ENCODE measurements around the gene DUSP12. TPM values are rescaled to one million over a fixed set of nuclear protein-coding genes. Genes with fewer than 3 reads are reported as not detected.

The DUSP12 gene, protein sequence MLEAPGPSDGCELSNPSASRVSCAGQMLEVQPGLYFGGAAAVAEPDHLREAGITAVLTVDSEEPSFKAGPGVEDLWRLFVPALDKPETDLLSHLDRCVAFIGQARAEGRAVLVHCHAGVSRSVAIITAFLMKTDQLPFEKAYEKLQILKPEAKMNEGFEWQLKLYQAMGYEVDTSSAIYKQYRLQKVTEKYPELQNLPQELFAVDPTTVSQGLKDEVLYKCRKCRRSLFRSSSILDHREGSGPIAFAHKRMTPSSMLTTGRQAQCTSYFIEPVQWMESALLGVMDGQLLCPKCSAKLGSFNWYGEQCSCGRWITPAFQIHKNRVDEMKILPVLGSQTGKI
- 38.4 TPM for total RNA-seq

DNA sequence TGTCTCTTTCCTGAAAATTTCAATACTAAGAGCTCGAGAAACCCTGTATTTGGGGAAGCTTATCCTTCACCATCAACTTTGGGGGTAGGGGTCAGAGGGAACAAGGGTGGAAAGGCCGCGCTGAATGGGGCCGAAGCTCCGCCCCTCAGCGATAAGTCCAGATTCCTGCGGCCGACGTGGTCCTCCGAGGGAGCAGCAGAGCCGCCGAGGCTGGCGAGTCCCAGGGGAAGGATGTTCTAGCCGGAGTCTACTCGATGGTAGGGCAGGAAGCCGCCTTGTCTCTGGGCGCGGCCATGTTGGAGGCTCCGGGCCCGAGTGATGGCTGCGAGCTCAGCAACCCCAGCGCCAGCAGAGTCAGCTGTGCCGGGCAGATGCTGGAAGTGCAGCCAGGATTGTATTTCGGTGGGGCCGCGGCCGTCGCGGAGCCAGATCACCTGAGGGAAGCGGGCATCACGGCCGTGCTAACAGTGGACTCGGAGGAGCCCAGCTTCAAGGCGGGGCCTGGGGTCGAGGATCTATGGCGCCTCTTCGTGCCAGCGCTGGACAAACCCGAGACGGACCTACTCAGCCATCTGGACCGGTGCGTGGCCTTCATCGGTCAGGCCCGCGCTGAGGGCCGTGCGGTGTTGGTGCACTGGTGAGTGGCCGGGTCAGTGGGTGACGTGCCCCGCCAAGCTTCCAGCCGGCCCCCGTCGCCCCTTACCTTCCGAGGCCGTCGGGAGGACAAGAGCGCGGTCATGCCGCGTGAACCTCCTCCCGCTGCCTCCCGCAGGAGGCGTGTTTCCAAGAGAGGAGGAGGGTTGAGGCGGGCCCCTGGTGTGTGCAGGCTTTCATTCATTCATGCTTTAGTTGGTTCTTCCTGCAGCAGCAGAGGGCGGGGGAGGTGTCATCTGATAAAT, at the start of gene DUSP12:
DUSP12 (plus strand) TSS at position 278 of the 899 bp plus-strand sequence; CDS start at position 294, 16 bp downstream.
- Histone ChIP-seq H3K27me3 (ENCODE audit: insufficient read depth, low read length) (peaks cover 3% of the 10 kb centered on the region), H3K4me1 (ENCODE audit: insufficient read depth, low read length) (peaks cover 21% of the 10 kb centered on the region), H3K4me3 (ENCODE audit: low read length) (peak within 1 kb of the TSS; percentile 97), H3K9me3 (ENCODE audit: low read depth, low read length) (no peaks in the 10 kb centered on the region)

DNA sequence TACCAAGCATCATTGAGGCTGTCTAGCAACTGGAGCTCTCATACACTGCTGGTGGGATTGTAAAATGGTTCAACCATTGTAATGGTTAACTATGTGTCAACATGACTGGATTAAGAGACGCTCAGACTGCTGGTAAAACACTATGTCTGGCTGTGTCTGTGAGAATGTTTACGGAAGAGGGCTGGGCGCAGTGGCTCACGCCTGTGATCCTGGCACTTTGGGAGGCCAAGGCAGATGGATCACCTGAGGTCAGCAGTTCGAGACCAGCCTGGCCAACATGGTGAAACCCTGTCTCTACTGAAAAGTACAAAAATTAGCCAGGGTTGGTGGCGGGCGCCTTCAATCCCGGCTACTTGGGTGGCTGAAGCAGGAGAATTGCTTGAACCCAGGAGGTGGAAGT, 47.3 kb upstream of the DUSP12 start:
- Histone ChIP-seq H3K4me3 (ENCODE audit: low read length) (no peak overlapping the region), H3K9me3 (ENCODE audit: low read depth, low read length) (no peaks in the 10 kb centered on the region), H3K4me1 (ENCODE audit: insufficient read depth, low read length) (peaks cover 13% of the 10 kb centered on the region), H3K27me3 (ENCODE audit: insufficient read depth, low read length) (peaks cover 7% of the 10 kb centered on the region)

DNA sequence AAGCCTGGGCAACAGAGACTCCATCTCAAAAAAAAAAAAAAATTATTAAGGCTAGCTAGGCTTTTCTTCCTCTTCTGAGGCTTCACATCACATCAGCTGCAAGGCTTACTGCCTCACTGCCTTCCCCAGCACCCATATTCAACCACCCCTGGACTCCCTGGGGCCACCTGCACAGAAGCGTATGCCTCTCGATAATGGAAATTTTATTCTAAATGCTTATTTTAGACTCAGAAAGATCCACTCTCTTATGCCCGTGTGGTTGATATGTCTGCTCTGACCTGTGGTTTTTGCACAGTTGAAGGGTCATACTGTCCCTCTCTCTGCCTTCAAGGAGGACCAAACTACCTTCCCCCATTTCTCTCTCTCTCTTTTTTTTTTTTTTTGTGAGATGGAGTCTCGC, 44.0 kb upstream of the DUSP12 start:
- Histone ChIP-seq H3K27me3 (ENCODE audit: insufficient read depth, low read length) (peaks cover 14% of the 10 kb centered on the region), H3K9me3 (ENCODE audit: low read depth, low read length) (no peaks in the 10 kb centered on the region), H3K4me1 (ENCODE audit: insufficient read depth, low read length) (peaks cover 16% of the 10 kb centered on the region), H3K4me3 (ENCODE audit: low read length) (no peak overlapping the region)

DNA sequence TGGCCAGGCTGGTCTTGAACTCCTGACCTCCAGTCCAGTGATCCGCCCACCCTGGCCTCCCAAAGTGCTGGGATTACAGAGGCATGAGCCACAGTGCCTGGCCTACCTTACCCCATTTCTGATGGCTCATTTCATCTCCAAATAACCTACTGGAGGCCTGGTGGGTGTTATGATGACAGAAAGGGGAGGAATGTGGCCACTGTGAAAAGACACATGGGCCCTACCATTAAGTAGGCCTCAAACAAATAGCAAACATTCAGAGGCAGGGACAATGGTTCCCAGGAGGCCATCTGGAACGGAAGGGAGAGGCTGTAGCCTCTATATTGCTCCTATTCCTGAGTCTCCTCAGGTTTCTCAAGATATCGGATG, 43.5 kb upstream of the DUSP12 start:
- Histone ChIP-seq H3K4me3 (ENCODE audit: low read length) (no peak overlapping the region), H3K4me1 (ENCODE audit: insufficient read depth, low read length) (peaks cover 16% of the 10 kb centered on the region), H3K9me3 (ENCODE audit: low read depth, low read length) (no peaks in the 10 kb centered on the region), H3K27me3 (ENCODE audit: insufficient read depth, low read length) (peaks cover 16% of the 10 kb centered on the region)

DNA sequence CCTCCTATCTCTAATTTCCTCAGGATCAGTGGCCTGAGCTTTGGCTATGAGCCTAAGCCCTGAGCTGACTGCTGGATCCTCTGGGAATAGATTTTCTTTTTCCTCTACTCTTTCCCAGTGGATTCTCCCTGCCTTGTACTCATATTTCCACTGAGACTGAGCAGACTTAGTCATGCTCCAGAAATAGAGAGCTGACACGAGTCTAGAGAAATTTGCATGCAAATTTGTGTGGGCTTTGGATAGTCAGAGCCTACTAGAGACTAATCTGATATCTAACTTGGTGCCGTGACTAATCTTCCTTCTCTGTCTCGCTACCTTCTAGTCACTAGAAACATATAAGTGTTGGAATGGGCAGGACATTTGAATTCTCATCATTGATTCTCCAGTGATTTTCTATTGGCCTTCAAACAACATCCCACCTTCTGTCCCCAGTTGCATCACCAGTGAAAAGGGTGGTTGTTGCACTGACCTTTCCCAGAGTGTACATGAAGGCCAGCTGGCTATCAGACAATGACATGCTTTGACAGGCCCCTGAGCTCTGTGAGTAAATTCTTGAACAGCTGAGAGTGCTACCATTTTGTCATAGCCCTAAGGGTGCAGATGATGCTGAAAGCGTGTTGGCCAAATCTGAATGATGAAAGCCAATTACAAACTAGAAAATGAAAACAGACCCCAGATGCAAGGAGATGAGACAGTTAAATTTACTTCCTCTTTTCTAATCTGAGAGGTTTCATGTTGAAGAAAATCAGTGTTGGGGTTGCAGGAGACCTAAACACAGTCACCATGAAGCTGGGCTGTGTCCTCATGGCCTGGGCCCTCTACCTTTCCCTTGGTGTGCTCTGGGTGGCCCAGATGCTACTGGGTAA, 42.9 kb upstream of the DUSP12 start, which contains the start of gene FCRLA:
FCRLA (plus strand) TSS at position 748 of the 866 bp plus-strand sequence; CDS start at position 784, 36 bp downstream.
- peaks cover 16% of the 10 kb centered on the region for H3K4me1 ChIP-seq (ENCODE audit: insufficient read depth, low read length)
- H3K27me3 ChIP-seq (ENCODE audit: insufficient read depth, low read length): peaks cover 16% of the 10 kb centered on the region
- H3K9me3 ChIP-seq (ENCODE audit: low read depth, low read length): no peaks in the 10 kb centered on the region
- peak within 1 kb of the TSS; percentile 34 for H3K4me3 ChIP-seq (ENCODE audit: low read length)

DNA sequence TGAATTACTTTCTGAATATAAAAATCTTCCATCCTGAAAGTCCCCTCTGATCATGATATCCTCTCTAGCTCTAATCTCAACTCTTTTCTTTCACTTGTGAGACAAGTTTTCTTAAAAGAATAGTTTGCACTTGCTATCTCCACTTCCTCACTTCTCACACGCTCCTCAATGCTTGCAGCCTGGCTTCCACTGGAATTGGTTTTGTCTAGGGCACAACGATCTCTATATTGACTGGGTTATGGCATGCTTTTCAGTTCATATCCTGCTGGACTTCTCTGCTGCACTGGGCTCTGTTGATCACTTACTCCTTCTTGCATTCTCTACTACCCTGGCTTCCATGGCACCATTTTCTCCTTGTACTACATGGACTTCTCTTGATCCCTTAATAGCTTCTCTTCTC, 42.1 kb upstream of the DUSP12 start:
- H3K9me3 ChIP-seq (ENCODE audit: low read depth, low read length): no peaks in the 10 kb centered on the region
- H3K4me3 ChIP-seq (ENCODE audit: low read length): peak overlapping the region; percentile 34
- peaks cover 12% of the 10 kb centered on the region for H3K27me3 ChIP-seq (ENCODE audit: insufficient read depth, low read length)
- peaks cover 16% of the 10 kb centered on the region for H3K4me1 ChIP-seq (ENCODE audit: insufficient read depth, low read length)

DNA sequence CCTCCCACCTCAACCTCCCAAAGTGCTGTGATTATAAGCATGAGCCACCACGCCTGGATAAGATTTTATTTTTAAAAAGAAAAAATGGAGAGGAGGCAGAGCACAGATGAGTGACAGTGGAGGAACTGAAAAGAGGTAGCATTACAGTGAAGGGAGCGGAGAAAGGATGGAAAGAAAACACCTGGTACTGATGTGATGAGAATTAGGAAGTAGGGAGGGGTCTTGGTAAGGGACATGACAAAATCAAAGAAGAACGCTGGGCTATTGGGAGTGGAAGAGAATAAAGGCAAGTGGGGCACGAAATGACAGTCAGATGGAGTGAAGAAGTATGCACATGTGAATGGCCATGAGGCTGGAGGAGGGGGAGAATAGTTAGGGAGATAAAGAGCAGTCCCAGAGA, 40.2 kb upstream of the DUSP12 start:
- H3K4me1 ChIP-seq (ENCODE audit: insufficient read depth, low read length): peaks cover 16% of the 10 kb centered on the region
- no peaks in the 10 kb centered on the region for H3K9me3 ChIP-seq (ENCODE audit: low read depth, low read length)
- no peak overlapping the region for H3K4me3 ChIP-seq (ENCODE audit: low read length)
- H3K27me3 ChIP-seq (ENCODE audit: insufficient read depth, low read length): peaks cover 9% of the 10 kb centered on the region

DNA sequence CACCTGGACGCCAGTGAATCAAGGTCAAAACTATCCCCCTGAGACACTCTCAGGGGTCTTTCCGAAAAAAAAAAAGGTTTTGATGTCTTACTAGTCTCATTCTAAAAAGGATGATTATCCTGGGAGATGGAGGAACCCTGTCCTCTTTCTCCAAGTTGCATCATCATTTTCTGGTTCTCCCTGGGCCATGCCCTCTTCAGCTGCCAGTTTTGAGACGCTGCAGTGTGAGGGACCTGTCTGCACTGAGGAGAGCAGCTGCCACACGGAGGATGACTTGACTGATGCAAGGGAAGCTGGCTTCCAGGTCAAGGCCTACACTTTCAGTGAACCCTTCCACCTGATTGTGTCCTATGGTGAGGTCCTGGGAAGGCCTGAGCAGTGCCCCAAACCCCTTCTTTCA, 39.0 kb upstream of the DUSP12 start:
- H3K4me1 ChIP-seq (ENCODE audit: insufficient read depth, low read length): peaks cover 16% of the 10 kb centered on the region
- no peak overlapping the region for H3K4me3 ChIP-seq (ENCODE audit: low read length)
- H3K9me3 ChIP-seq (ENCODE audit: low read depth, low read length): no peaks in the 10 kb centered on the region
- H3K27me3 ChIP-seq (ENCODE audit: insufficient read depth, low read length): peaks cover 20% of the 10 kb centered on the region

DNA sequence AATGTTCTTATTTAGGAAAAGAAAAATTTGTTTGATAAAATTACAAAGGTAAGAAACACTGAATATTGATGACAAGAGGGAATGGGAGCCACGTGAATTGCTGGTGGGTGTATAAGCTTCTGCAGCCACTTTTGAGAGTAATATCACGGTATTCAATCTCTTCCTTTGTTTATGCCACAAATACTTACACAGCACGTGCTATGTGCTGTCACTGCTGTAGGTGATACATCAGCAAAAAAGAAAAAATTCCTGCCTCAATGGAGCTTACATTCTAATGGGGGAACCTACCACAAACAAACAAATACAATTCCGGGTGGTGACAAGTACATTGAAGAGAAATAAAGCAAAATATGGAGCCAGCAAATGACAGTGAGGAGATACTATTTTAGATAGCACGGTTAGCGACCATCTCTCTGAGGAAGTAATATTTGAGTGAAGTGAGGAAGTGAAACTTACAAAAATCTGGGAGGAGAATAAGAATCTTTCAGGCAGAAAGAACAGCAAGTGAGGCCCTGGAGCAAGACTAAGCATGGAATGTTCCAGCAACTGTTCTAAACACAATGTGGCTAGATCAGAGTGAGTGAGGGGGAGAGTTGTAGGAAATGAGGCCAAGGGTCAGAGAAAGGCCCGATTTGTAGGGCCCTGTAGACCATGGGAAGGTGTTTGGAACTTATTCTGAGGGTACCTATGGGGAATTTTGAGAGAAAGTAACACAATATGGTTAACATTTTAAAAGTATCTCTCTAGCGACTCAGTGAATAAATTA, 30.8 kb upstream of the DUSP12 start:
- Histone ChIP-seq H3K9me3 (ENCODE audit: low read depth, low read length) (no peaks in the 10 kb centered on the region), H3K4me1 (ENCODE audit: insufficient read depth, low read length) (peaks cover 56% of the 10 kb centered on the region), H3K27me3 (ENCODE audit: insufficient read depth, low read length) (peaks cover 33% of the 10 kb centered on the region), H3K4me3 (ENCODE audit: low read length) (no peak overlapping the region)

DNA sequence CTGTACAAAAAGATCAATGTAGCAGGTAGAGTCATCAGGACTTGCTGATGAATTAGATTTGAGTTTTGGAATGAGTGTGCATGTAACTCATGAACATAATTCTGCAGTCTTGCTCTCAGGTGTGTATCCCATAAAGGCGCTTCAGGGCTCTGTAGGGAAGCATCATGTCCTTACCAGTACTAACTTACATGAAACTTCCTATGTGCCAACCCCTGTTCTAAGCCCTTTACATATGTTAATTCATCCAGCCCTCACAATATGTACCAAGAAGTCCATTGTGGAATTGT, 30.3 kb upstream of the DUSP12 start:
- Histone ChIP-seq H3K4me3 (ENCODE audit: low read length) (no peak overlapping the region), H3K4me1 (ENCODE audit: insufficient read depth, low read length) (peaks cover 56% of the 10 kb centered on the region)

DNA sequence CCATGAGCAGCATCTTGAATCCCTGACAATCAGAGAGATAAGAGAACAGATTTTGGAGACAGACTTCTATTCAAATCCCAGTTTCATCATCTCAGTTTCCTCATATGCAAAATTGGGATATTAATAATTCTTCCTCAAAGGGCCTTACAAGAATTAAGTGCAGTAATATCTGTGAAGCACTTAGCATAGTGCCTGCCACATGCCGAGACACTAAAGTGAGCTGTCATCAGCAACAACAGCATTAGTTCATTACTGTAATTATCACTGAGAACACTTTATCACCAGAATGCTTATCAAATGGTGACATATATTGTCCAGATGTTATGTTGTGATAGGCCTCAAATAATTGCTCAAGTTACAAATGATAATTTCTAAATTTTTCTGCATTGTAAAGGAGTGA, 29.2 kb upstream of the DUSP12 start:
- Histone ChIP-seq H3K27me3 (ENCODE audit: insufficient read depth, low read length) (peaks cover 38% of the 10 kb centered on the region), H3K9me3 (ENCODE audit: low read depth, low read length) (no peaks in the 10 kb centered on the region), H3K4me3 (ENCODE audit: low read length) (no peak overlapping the region), H3K4me1 (ENCODE audit: insufficient read depth, low read length) (peaks cover 59% of the 10 kb centered on the region)

More for the DNA sequence above, 30.3 kb upstream of the DUSP12 start:
- Histone ChIP-seq H3K9me3 (ENCODE audit: low read depth, low read length) (no peaks in the 10 kb centered on the region), H3K27me3 (ENCODE audit: insufficient read depth, low read length) (peaks cover 36% of the 10 kb centered on the region)

DNA sequence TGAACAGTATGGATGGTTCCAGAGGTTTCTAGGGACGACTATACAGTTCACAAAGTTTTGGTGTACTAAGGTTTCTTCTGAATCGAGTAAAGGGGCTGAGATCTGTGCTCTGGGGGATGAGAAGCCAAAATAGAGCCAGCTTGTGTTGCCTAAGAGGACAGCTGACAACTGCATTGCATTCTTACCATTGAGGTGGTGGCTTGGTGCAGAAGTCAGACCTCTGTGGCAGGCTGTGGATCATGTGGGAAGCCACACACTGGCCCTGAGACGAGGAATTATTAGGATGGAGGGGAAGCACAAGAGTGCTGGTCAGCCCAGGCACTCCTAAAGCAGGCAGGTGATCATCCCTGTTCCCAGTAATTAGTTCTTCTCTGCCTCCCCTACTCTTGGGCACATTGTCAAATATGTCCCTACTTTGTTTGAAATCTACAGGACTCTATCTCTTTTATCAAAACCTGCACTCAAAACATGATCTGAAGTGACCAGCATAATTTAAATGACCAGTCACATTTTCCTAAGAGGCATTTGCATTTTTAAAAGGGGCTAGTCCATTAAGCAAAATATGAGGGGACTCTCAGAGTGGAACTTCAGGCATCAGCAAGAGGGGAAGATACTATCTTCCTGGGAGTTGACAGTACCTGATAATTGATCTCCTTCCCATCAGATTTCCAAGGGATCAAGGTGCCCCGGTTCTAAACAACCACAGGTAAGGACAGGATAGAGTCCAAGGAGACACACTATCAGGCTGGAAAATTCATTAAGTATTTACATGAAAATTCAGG, 28.4 kb upstream of the DUSP12 start, which contains the start of gene FCRLB:
FCRLB (plus strand) TSS at position 589 of the 782 bp plus-strand sequence. CDS start 1,129 bp downstream, outside the sequence.
- Histone ChIP-seq H3K27me3 (ENCODE audit: insufficient read depth, low read length) (peaks cover 37% of the 10 kb centered on the region), H3K9me3 (ENCODE audit: low read depth, low read length) (no peaks in the 10 kb centered on the region), H3K4me1 (ENCODE audit: insufficient read depth, low read length) (peaks cover 66% of the 10 kb centered on the region), H3K4me3 (ENCODE audit: low read length) (no peak within 1 kb of the TSS)

DNA sequence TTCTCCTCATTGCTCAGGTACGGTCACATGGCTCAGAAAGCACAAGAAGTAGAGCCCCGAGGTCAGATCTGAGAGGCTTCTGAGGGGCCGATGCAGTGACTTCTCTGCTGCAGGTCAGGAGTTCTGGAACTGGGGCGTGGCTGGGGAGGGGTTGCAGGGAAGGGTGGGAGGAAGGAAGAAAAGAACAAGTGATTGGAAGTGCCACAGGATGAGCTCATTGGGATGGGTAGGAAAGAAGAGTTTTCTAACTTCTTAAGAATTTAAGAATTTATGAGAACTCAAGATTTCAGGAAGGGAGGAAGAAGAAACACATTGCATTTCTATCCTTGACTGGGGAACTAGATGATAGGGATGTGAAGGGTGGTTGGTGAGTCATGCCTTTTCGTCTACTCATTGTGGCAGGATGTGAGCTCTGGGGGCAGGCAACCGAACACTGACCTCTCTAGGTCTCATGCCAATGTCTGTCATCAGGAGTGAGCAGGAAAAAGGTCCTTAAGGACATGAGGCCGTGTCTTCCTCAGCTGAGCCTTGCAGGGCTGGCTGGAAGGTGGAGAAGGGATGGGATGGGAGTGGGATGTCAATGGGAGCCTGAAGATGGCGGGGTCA, 27.7 kb upstream of the DUSP12 start:
- H3K4me3 ChIP-seq (ENCODE audit: low read length): no peak overlapping the region
- H3K9me3 ChIP-seq (ENCODE audit: low read depth, low read length): no peaks in the 10 kb centered on the region
- H3K4me1 ChIP-seq (ENCODE audit: insufficient read depth, low read length): peaks cover 72% of the 10 kb centered on the region
- peaks cover 32% of the 10 kb centered on the region for H3K27me3 ChIP-seq (ENCODE audit: insufficient read depth, low read length)
